Endothelial cell of umbilical vein (primary cell): Measurements from ENCODE around the gene ELMOD3. TPM values are rescaled to one million over a fixed set of nuclear protein-coding genes. Genes with fewer than 3 reads are reported as not detected.

Experiments used
- BruUV-seq: library from RNA; stranded (reverse); fragments of 400-500 nt; replicated peaks from 2 replicates; lab custom pipeline; 2021; lab: Mats Ljungman, UMichigan
- CTCF ChIA-PET: fragments of 300-600, 350-600 bp; sonication (Branson Sonifier 250); formaldehyde crosslinking; loops from one replicate; lab custom pipeline; 2021; ENCODE audit warnings: antibody characterized with exemption, inconsistent platforms; lab: Charles Lee
- POLR2A ChIA-PET: fragments of 300-600, 350-600 bp; sonication (Branson Sonifier 250); formaldehyde crosslinking; loops from one replicate; lab custom pipeline; 2021; ENCODE audit warnings: antibody characterized with exemption, inconsistent platforms; lab: Charles Lee
- DNase-seq: peaks from one replicate; pipeline ENCODE4 v3.0.0-alpha.2; 2011; ENCODE audit warnings: low read depth, low spot score
- FAIRE-seq: peaks from 2 replicates; lab custom pipeline; 2011; peaks lifted over from hg19 to GRCh38; lab: Jason Lieb, UNC
- H2AFZ ChIP-seq: 2 replicates; pipeline ENCODE4 v1.6.0; 2012; ENCODE audit warnings: low read depth, low read length, control low read depth, inconsistent platforms
- H3K27ac ChIP-seq: 2 replicates; pipeline ENCODE4 v1.5.1; 2011; ENCODE audit warnings: low read depth, mild to moderate bottlenecking, control low read depth, low read length, moderate library complexity; ENCODE audit not compliant: insufficient read depth
- H3K27me3 ChIP-seq, 2 experiments: 2 replicates each; pipeline versions ENCODE4 v1.6.0 to v1.6.1; 2011; ENCODE audit warnings: low read length in 2 of 2, mixed read lengths in 1 of 2; ENCODE audit not compliant: control insufficient read depth in 2 of 2, insufficient read depth in 2 of 2
- H3K36me3 ChIP-seq, 2 experiments: 2 replicates in 1 of 2; 3 replicates in 1 of 2; pipeline ENCODE4 v1.5.1; 2011; ENCODE audit warnings: low read length in 2 of 2, mild to moderate bottlenecking in 1 of 2, moderate library complexity in 1 of 2; ENCODE audit not compliant: control insufficient read depth in 2 of 2, insufficient read depth in 2 of 2; ENCODE audit errors: extremely low read depth in 1 of 2
- H3K4me1 ChIP-seq: 3 replicates; pipeline ENCODE4 v1.5.1; 2011; ENCODE audit warnings: mild to moderate bottlenecking, low read length; ENCODE audit not compliant: control insufficient read depth, insufficient read depth; ENCODE audit errors: extremely low read depth
- H3K4me2 ChIP-seq: 2 replicates; pipeline ENCODE4 v1.6.1; 2011; ENCODE audit warnings: low read length, control low read depth, mixed read lengths; ENCODE audit not compliant: insufficient read depth
- H3K4me3 ChIP-seq, 3 experiments: fragments of 200-600 bp in 1 of 3; sonication (generic), shearing (Covaris generic) in 1 of 3; replicated peaks in 1 of 3; 2 replicates each; pipeline ENCODE4 v1.5.1; 2011 to 2016; ENCODE audit warnings: control low read depth in 3 of 3, low read length in 3 of 3, mild to moderate bottlenecking in 2 of 3, inconsistent platforms in 1 of 3, low read depth in 1 of 3, moderate library complexity in 1 of 3; ENCODE audit not compliant: insufficient read depth in 1 of 3
- H3K79me2 ChIP-seq: 2 replicates; pipeline ENCODE4 v1.6.0; 2012; ENCODE audit warnings: low read length, inconsistent platforms; ENCODE audit not compliant: control insufficient read depth, insufficient read depth
- H3K9ac ChIP-seq: replicated peaks from 2 replicates; pipeline ENCODE3; 2011; ENCODE audit warnings: low read length, control low read depth; ENCODE audit not compliant: insufficient read depth; ENCODE audit errors: extremely low read depth
- H3K9me1 ChIP-seq: replicated peaks from 3 replicates; pipeline ENCODE4 v1.6.0; 2011; ENCODE audit warnings: mild to moderate bottlenecking, low read length; ENCODE audit not compliant: control insufficient read depth, insufficient read depth; ENCODE audit errors: extremely low read depth
- H3K9me3 ChIP-seq: replicated peaks from 2 replicates; pipeline ENCODE4 v1.5.1; 2012; ENCODE audit warnings: low read length, inconsistent platforms; ENCODE audit not compliant: control insufficient read depth, insufficient read depth
- H4K20me1 ChIP-seq: replicated peaks from 2 replicates; pipeline ENCODE3; 2011; ENCODE audit warnings: mild to moderate bottlenecking, low read length; ENCODE audit not compliant: control insufficient read depth, insufficient read depth; ENCODE audit errors: extremely low read depth
- EZH2 ChIP-seq: IDR thresholded peaks from 2 replicates; pipeline ENCODE4 v1.6.1; 2012; ENCODE audit warnings: borderline replicate concordance, low read depth, mild to moderate bottlenecking, moderate library complexity, low read length, inconsistent platforms; ENCODE audit not compliant: severe bottlenecking
- FOS ChIP-seq: IDR thresholded peaks from 2 replicates; pipeline ENCODE4 v1.6.1; 2011; ENCODE audit warnings: mild to moderate bottlenecking, low read length, moderate library complexity, borderline replicate concordance; ENCODE audit not compliant: insufficient read depth
- GATA2 ChIP-seq: IDR thresholded peaks from 2 replicates; pipeline ENCODE4 v1.7.0; 2011; ENCODE audit warnings: low read depth, mild to moderate bottlenecking, moderate library complexity, mixed read lengths, low read length; ENCODE audit not compliant: insufficient read length, insufficient read depth
- JUN ChIP-seq: IDR thresholded peaks from 2 replicates; pipeline ENCODE4 v1.6.1; 2011; ENCODE audit warnings: borderline replicate concordance, low read depth; ENCODE audit not compliant: insufficient read length, insufficient read depth
- MYC ChIP-seq: IDR thresholded peaks from one replicate; pipeline ENCODE4 v1.6.1; 2011; ENCODE audit warnings: mild to moderate bottlenecking, low read depth, low read length
- POLR2A ChIP-seq: IDR thresholded peaks from 2 replicates; pipeline ENCODE4 v1.6.1; 2012; ENCODE audit warnings: low read depth, mild to moderate bottlenecking, control low read depth, low read length
- POLR2AphosphoS5 ChIP-seq: IDR thresholded peaks from 2 replicates; pipeline ENCODE4 v1.6.1; 2012; ENCODE audit warnings: low read depth, mild to moderate bottlenecking, control low read depth, low read length, moderate library complexity; ENCODE audit not compliant: insufficient read depth
- dilution Hi-C: fragments of 300-500 bp; cut with MboI; formaldehyde crosslinking; loops from one replicate; pipeline ENCODE4 v1.15.0; 2019; ENCODE audit warnings: low sequenced_read_pairs; ENCODE audit not compliant: extremely low pct_ligation_motif_present
- intact Hi-C: fragments of 100-400 bp; cut with micrococcal nuclease; formaldehyde crosslinking; loops from one replicate; pipeline ENCODE4 v1.10.0; 2022
- polyA plus RNA-seq, 4 experiments: library from polyadenylated mRNA; depleted of rRNA in 3 of 4; stranded (reverse) in 3 of 4; unstranded in 1 of 4; fragments of >200 nt; gene quantifications; 2 replicates each; pipeline versions ENCODE4 v1.2.1 to v1.2.3, GENCODE V29; 2011 to 2012; ENCODE audit warnings: missing spikeins in 1 of 4
- total RNA-seq: library from RNA; stranded (reverse); gene quantifications from 2 replicates; pipeline ENCODE4 v1.2.3, GENCODE V29; 2021
- TF ChIP-seq, protein P1 (sequence below): IDR thresholded peaks from 2 replicates; pipeline ENCODE4 v1.6.1; 2011; ENCODE audit not compliant: insufficient read depth, insufficient read length
- TF ChIP-seq, protein P2 (sequence below), 2 donors: IDR thresholded peaks; 1 replicate in 1 of 2; 2 replicates in 1 of 2; pipeline ENCODE4 v1.5.1; 2011; ENCODE audit warnings: low read length in 2 of 2, mild to moderate bottlenecking in 2 of 2, moderate library complexity in 2 of 2, control low read depth in 1 of 2, inconsistent platforms in 1 of 2, low read depth in 1 of 2; ENCODE audit not compliant: insufficient read depth in 1 of 2; ENCODE audit errors: extremely low read depth in 1 of 2

The ELMOD3 gene
- total and polyA plus RNA-seq, 2 donors (not counting 3 experiments of a cell fraction or from before 2014, with no cell fraction given), result 12.3 to 22.0 TPM

DNA sequence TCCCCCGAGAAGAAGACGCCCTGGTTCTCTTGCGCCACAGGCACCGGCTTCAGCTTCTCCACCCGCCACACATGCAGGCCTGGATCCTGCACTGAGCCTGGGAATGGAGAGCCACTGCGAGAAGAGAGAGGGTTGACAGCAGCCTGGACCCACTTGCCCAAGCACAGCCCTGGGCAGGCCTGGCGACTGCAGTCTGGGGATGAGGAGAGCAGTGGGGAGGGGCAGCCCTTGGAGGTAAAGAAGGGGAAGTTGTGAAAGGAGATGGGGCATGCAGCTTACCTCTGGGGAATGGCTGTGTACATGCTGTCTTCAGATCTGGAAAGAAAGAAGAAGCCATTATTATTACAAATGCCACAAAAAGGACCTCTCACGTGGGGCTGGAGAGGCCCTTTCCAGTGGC is 47.3 kb downstream of the ELMOD3 start:
- H3K79me2 ChIP-seq, result no peaks in the 10 kb centered on the region
- no peaks in the 10 kb centered on the region for H3K9me3 ChIP-seq
- no peaks in the 10 kb centered on the region for H4K20me1 ChIP-seq
- H3K4me3 ChIP-seq, result no peak overlapping the region
- BruUV-seq, result no TSS peak
- dilution Hi-C loops (no loop called here), intact Hi-C loops (no loop called here)
- no peaks in the 10 kb centered on the region for H3K27me3 ChIP-seq
- H2AFZ ChIP-seq, result no peak overlapping the region
- no peak overlapping the region for H3K27ac ChIP-seq
- peaks cover 5% of the 10 kb centered on the region for H3K4me1 ChIP-seq
- ChIA-PET CTCF (no interaction called here), POLR2A (no interaction called here)
- H3K9ac ChIP-seq, result no peak overlapping the region
- peaks cover 2% of the 10 kb centered on the region in 2 experiments for H3K36me3 ChIP-seq
- H3K9me1 ChIP-seq, result no peaks in the 10 kb centered on the region
- H3K4me2 ChIP-seq, result no peak overlapping the region
- DNase-seq, result no peak
- no peak for FAIRE-seq
- TF ChIP-seq MYC, result no peak
- TF ChIP-seq POLR2A, result no peak
- TF ChIP-seq FOS, result no peak
- TF ChIP-seq POLR2AphosphoS5, result no peak
- no peak for TF ChIP-seq JUN
- no peak for TF ChIP-seq GATA2
- TF ChIP-seq, protein P1, sequence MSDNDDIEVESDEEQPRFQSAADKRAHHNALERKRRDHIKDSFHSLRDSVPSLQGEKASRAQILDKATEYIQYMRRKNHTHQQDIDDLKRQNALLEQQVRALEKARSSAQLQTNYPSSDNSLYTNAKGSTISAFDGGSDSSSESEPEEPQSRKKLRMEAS, result no peak

DNA sequence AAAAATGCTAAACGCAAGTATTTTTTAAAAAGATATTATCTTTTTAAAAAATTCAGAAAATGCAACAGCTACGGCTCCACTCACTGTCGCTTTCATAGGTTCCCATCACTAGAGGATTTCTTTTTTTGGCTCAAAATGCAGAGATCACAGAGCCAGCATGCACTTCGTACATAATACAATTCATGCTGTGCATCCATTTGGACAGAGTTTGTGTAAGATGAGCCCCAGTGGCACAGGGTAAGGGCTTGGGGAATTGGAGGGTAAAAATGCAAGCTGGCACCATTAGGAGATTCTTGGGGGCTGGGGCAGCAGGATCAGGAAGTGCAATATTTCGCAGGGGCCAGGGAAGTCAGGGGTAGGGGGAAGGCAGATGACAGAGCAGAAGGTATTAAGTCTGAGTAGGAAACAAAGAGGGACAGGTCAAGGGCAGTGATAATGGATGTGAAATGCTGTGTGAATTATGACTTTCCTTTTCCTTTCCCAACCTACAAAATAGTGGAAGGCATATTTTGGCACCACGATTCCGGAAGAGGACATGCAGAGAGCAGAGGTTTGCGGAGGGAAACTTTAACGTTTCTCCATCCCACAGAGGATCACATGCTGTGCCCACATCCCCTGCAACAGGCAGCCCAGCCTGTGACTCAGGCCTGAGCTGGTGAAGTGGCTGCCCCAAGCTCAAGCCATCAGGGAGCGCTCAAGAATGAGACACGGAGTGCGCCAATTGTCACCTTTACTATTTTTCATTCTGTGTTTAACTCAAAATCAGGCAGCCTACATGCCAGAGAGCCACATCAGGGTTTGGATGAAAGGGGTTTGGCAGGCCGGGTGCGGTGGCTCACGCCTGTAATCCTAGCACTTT is 50.9 kb downstream of the ELMOD3 start:
- no peaks in the 10 kb centered on the region for H3K9me1 ChIP-seq
- BruUV-seq, result no TSS peak
- intact Hi-C loops, result no loop called here
- TF ChIP-seq FOS (no peak), MYC (no peak), POLR2A (no peak), EZH2 (no peak), GATA2 (no peak), POLR2AphosphoS5 (no peak)
- TF ChIP-seq, protein P1, result no peak
- TF ChIP-seq, protein P2, sequence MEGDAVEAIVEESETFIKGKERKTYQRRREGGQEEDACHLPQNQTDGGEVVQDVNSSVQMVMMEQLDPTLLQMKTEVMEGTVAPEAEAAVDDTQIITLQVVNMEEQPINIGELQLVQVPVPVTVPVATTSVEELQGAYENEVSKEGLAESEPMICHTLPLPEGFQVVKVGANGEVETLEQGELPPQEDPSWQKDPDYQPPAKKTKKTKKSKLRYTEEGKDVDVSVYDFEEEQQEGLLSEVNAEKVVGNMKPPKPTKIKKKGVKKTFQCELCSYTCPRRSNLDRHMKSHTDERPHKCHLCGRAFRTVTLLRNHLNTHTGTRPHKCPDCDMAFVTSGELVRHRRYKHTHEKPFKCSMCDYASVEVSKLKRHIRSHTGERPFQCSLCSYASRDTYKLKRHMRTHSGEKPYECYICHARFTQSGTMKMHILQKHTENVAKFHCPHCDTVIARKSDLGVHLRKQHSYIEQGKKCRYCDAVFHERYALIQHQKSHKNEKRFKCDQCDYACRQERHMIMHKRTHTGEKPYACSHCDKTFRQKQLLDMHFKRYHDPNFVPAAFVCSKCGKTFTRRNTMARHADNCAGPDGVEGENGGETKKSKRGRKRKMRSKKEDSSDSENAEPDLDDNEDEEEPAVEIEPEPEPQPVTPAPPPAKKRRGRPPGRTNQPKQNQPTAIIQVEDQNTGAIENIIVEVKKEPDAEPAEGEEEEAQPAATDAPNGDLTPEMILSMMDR (IDR thresholded peaks at IDR 0.05; ENCODE audit: extremely low read depth in 1 of 2, insufficient read depth in 1 of 2, low read depth in 1 of 2, low read length in 2 of 2), result no peak
- H3K4me1 ChIP-seq, result peaks cover 5% of the 10 kb centered on the region
- no peaks in the 10 kb centered on the region for H3K79me2 ChIP-seq
- H3K4me2 ChIP-seq, result no peak overlapping the region
- ChIA-PET POLR2A (interaction anchor here (0.5 kb wide), 1 partner anchor 9 kb away, joined by 3 read pairs; no protein-coding TSS in a partner anchor), CTCF (no interaction called here)
- no peak overlapping the region for H3K4me3 ChIP-seq
- no peak overlapping the region for H2AFZ ChIP-seq
- no peaks in the 10 kb centered on the region for H4K20me1 ChIP-seq
- DNase-seq (peak; percentile 15), FAIRE-seq (peak; percentile 47)
- no peak overlapping the region for H3K27ac ChIP-seq
- no peak overlapping the region for H3K9ac ChIP-seq
- no peaks in the 10 kb centered on the region for H3K36me3 ChIP-seq
- no peaks in the 10 kb centered on the region for H3K9me3 ChIP-seq
- dilution Hi-C loops, result no loop called here
- H3K27me3 ChIP-seq, result no peaks in the 10 kb centered on the region
